CD14-positive monocyte (primary cell): ENCODE measurements around the gene LRRTM4. TPM values are rescaled to one million over a fixed set of nuclear protein-coding genes. Genes with fewer than 3 reads are reported as not detected.

Experiments used
- DNase-seq, 3 donors: peaks; one replicate each; pipeline ENCODE4 v3.0.0-alpha.2; 2011 to 2022
- H2AFZ ChIP-seq: 2 replicates; pipeline ENCODE4 v1.6.0; 2012; ENCODE audit warnings: mild to moderate bottlenecking, low read depth, low read length, inconsistent platforms; ENCODE audit not compliant: insufficient read depth, poor library complexity, severe bottlenecking
- H3K27ac ChIP-seq, 2 donors: 1 replicate in 1 of 2; 2 replicates in 1 of 2; pipeline ENCODE4 v1.5.1; 2012 to 2013; ENCODE audit warnings: low read length in 2 of 2, control low read depth in 1 of 2, inconsistent platforms in 1 of 2, low read depth in 1 of 2, mild to moderate bottlenecking in 1 of 2
- H3K27me3 ChIP-seq, 2 donors: one replicate each; pipeline versions ENCODE4 v1.6.0 to v1.6.1; 2011 to 2013; ENCODE audit warnings: low read length in 2 of 2; ENCODE audit not compliant: control insufficient read depth in 2 of 2, insufficient read depth in 2 of 2
- H3K36me3 ChIP-seq, 2 donors: replicated peaks in 1 of 2; 1 replicate in 1 of 2; 2 replicates in 1 of 2; pipeline versions ENCODE4 v1.5.1 to v1.6.1; 2012 to 2013; ENCODE audit warnings: low read length in 2 of 2, control low read depth in 1 of 2, inconsistent platforms in 1 of 2, mild to moderate bottlenecking in 1 of 2; ENCODE audit not compliant: insufficient read depth in 2 of 2, control insufficient read depth in 1 of 2
- H3K4me1 ChIP-seq, 2 donors: 1 replicate in 1 of 2; 2 replicates in 1 of 2; pipeline versions ENCODE4 v1.5.1 to v1.6.1; 2012 to 2013; ENCODE audit warnings: low read length in 2 of 2, control low read depth in 1 of 2, inconsistent platforms in 1 of 2, mild to moderate bottlenecking in 1 of 2, moderate library complexity in 1 of 2; ENCODE audit not compliant: insufficient read depth in 2 of 2, control insufficient read depth in 1 of 2
- H3K4me2 ChIP-seq: replicated peaks from 2 replicates; pipeline ENCODE3; 2012; ENCODE audit warnings: low read length, moderate library complexity, mild to moderate bottlenecking; ENCODE audit not compliant: poor library complexity, severe bottlenecking; ENCODE audit errors: extremely low read depth
- H3K4me3 ChIP-seq, 3 experiments: fragments of 200-600 bp in 1 of 3; sonication (generic) in 1 of 3; replicated peaks in 1 of 3; 1 replicate in 2 of 3; 2 replicates in 1 of 3; pipeline ENCODE4 v1.5.1; 2011 to 2013; ENCODE audit warnings: low read length in 3 of 3, mild to moderate bottlenecking in 3 of 3, control low read depth in 2 of 3, low read depth in 2 of 3, inconsistent platforms in 1 of 3, moderate library complexity in 1 of 3
- H3K79me2 ChIP-seq: 2 replicates; pipeline ENCODE4 v1.6.0; 2012; ENCODE audit warnings: mild to moderate bottlenecking, control low read depth, inconsistent platforms, low read length, moderate library complexity; ENCODE audit not compliant: insufficient read depth
- H3K9ac ChIP-seq: 2 replicates; pipeline ENCODE4 v1.6.0; 2017; ENCODE audit warnings: low read length, mild to moderate bottlenecking; ENCODE audit not compliant: insufficient read depth, poor library complexity, severe bottlenecking
- H3K9me3 ChIP-seq, 2 donors: replicated peaks in 1 of 2; 1 replicate in 1 of 2; 2 replicates in 1 of 2; pipeline versions ENCODE4 v1.5.1 to v1.6.1; 2012 to 2013; ENCODE audit warnings: low read length in 2 of 2, control low read depth in 1 of 2; ENCODE audit not compliant: control insufficient read depth in 1 of 2, insufficient read depth in 1 of 2
- H4K20me1 ChIP-seq: 2 replicates; pipeline ENCODE4 v1.6.0; 2012; ENCODE audit warnings: mild to moderate bottlenecking, low read length, control low read depth, moderate library complexity; ENCODE audit not compliant: insufficient read depth
- H3K27ac Mint-ChIP-seq, 7 donors: one replicate each; pipeline ENCODE4 v1.8.0; 2020; ENCODE audit warnings: mild to moderate bottlenecking in 7 of 7, mixed read lengths in 7 of 7, moderate library complexity in 6 of 7, inconsistent platforms in 2 of 7
- H3K27me3 Mint-ChIP-seq, 3 donors: one replicate each; pipeline ENCODE4 v1.8.0; 2021 to 2022; ENCODE audit warnings: low read depth in 3 of 3, mild to moderate bottlenecking in 3 of 3, mixed read lengths in 3 of 3, moderate library complexity in 3 of 3, inconsistent platforms in 1 of 3
- H3K36me3 Mint-ChIP-seq, 2 donors: one replicate each; pipeline ENCODE4 v1.8.0; 2020; ENCODE audit warnings: mixed read lengths in 2 of 2, inconsistent platforms in 1 of 2, mild to moderate bottlenecking in 1 of 2
- H3K4me1 Mint-ChIP-seq: one replicate; pipeline ENCODE4 v1.8.0; 2020; ENCODE audit warnings: mild to moderate bottlenecking, mixed read lengths
- H3K4me3 Mint-ChIP-seq, 2 donors: one replicate each; pipeline ENCODE4 v1.8.0; 2020; ENCODE audit warnings: mild to moderate bottlenecking in 2 of 2, mixed read lengths in 2 of 2, moderate library complexity in 1 of 2
- H3K9me3 Mint-ChIP-seq, 7 donors: one replicate each; pipeline ENCODE4 v1.8.0; 2020 to 2022; ENCODE audit warnings: mixed read lengths in 7 of 7, mild to moderate bottlenecking in 6 of 7, moderate library complexity in 6 of 7, inconsistent platforms in 2 of 7
- CTCF ChIP-seq: fragments of 200-600 bp; IDR thresholded peaks from one replicate; pipeline ENCODE4 v1.8.0; 2022; ENCODE audit warnings: antibody characterized with exemption, mild to moderate bottlenecking
- WGBS: methylation state at CpG from one replicate; pipeline ENCODE4 v1.1.5; 2013; ENCODE audit warnings: missing lambda C conversion rate; ENCODE audit not compliant: insufficient coverage; 5-methylcytosine and 5-hydroxymethylcytosine counted together
- intact Hi-C, 2 donors: fragments of 100-400 bp; cut with micrococcal nuclease; formaldehyde crosslinking; loops; one replicate each; pipeline versions ENCODE4 v1.15.0 to v1.15.1; 2023
- polyA plus RNA-seq, 3 donors: library from polyadenylated mRNA; depleted of rRNA in 1 of 3; unstranded in 2 of 3; stranded (reverse) in 1 of 3; fragments of 300-500 nt in 2 of 3; fragments of >200 nt in 1 of 3; fragmentation: Illumina TruSeq in 2 of 3; gene quantifications; 1 replicate in 2 of 3; 2 replicates in 1 of 3; pipeline ENCODE4 v1.2.3, GENCODE V29; 2012 to 2021

Gene LRRTM4
- polyA plus RNA-seq, 3 donors: not detected

GRCh38 chr2:77507657-77508056 is 14.5 kb downstream of the LRRTM4 start:
- no peaks in the 10 kb centered on the region for H3K27me3 Mint-ChIP-seq
- no peaks in the 10 kb centered on the region for H3K36me3 ChIP-seq
- WGBS: 83% methylated on average over 2 of the region's 6 CpGs
- no peaks in the 10 kb centered on the region for H3K36me3 Mint-ChIP-seq
- H3K9ac ChIP-seq: no peak overlapping the region
- H2AFZ ChIP-seq: no peak overlapping the region
- H3K4me3 Mint-ChIP-seq: no peak overlapping the region
- H3K4me1 Mint-ChIP-seq: no peaks in the 10 kb centered on the region
- H3K4me2 ChIP-seq: no peak overlapping the region
- peaks cover 0 to 3% (median 0%) of the 10 kb centered on the region in 7 donors for H3K9me3 Mint-ChIP-seq
- intact Hi-C loops: no loop called here
- no peaks in the 10 kb centered on the region for H3K9me3 ChIP-seq
- no peaks in the 10 kb centered on the region for H4K20me1 ChIP-seq
- H3K27ac Mint-ChIP-seq: no peak overlapping the region
- H3K4me3 ChIP-seq: no peak overlapping the region
- no peak for DNase-seq
- H3K27me3 ChIP-seq: no peaks in the 10 kb centered on the region
- H3K27ac ChIP-seq: no peak overlapping the region
- no peaks in the 10 kb centered on the region for H3K79me2 ChIP-seq
- no peaks in the 10 kb centered on the region for H3K4me1 ChIP-seq
- TF ChIP-seq CTCF: no peak

- Mint-ChIP-seq H3K9me3 (peaks cover 0 to 6% (median 0%) of the 10 kb centered on the region in 7 donors), H3K27ac (no peak overlapping the region), H3K27me3 (no peaks in the 10 kb centered on the region), H3K4me1 (no peaks in the 10 kb centered on the region), H3K36me3 (no peaks in the 10 kb centered on the region), H3K4me3 (no peak overlapping the region)
- H3K9me3 ChIP-seq: peaks cover 0 to 17% of the 10 kb centered on the region in 2 donors
- no peak overlapping the region for H3K9ac ChIP-seq
- H3K36me3 ChIP-seq: no peaks in the 10 kb centered on the region
- H3K4me1 ChIP-seq: no peaks in the 10 kb centered on the region
- DNase-seq: no peak
- no peaks in the 10 kb centered on the region for H4K20me1 ChIP-seq
- no peak for TF ChIP-seq CTCF
- H3K27me3 ChIP-seq: no peaks in the 10 kb centered on the region
- intact Hi-C loops: no loop called here
- H3K79me2 ChIP-seq: no peaks in the 10 kb centered on the region
- no peak overlapping the region for H3K27ac ChIP-seq
- H2AFZ ChIP-seq: no peak overlapping the region
- H3K4me3 ChIP-seq: no peak overlapping the region
- H3K4me2 ChIP-seq: no peak overlapping the region
- WGBS: 100% methylated on average over 7 of the region's 7 CpGs
Measured at GRCh38 chr2:77488141-77488540, 34.0 kb downstream of the LRRTM4 start.
